ENCODE results near the gene HNRNPA2B1. TPM values are rescaled to one million over a fixed set of nuclear protein-coding genes. Genes with fewer than 3 reads are reported as not detected.

HNRNPA2B1 gene
- total and polyA plus RNA-seq, 2 experiments from 2014 or later, result 450 to 880 TPM

DNA sequence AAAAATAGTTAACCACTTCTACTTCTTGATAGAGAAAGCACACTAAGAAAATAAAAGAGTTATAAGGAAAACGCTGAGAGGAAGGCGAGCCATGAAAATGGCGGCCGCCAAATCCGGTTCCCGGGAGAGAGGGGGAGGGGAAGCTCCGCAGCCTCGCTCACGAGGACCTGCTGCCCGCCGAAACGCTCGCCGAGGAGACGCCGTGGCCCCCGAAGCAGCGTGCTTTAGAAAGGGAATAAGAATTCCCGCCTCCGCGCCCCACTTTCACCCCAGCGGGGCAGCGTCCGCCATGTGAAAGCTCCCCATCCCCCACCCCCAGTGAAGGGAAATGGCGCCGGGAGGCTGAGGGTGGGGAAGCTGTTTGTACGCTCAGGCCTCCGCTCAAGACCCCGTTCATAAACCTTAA, 505 bp downstream of the HNRNPA2B1 start:
- TF ChIP-seq, protein P1, sequence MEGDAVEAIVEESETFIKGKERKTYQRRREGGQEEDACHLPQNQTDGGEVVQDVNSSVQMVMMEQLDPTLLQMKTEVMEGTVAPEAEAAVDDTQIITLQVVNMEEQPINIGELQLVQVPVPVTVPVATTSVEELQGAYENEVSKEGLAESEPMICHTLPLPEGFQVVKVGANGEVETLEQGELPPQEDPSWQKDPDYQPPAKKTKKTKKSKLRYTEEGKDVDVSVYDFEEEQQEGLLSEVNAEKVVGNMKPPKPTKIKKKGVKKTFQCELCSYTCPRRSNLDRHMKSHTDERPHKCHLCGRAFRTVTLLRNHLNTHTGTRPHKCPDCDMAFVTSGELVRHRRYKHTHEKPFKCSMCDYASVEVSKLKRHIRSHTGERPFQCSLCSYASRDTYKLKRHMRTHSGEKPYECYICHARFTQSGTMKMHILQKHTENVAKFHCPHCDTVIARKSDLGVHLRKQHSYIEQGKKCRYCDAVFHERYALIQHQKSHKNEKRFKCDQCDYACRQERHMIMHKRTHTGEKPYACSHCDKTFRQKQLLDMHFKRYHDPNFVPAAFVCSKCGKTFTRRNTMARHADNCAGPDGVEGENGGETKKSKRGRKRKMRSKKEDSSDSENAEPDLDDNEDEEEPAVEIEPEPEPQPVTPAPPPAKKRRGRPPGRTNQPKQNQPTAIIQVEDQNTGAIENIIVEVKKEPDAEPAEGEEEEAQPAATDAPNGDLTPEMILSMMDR (IDR thresholded peaks at IDR 0.05; ENCODE audit: low read depth, low read length), result no peak
- peaks cover 28% of the 10 kb centered on the region for H3K4me1 ChIP-seq (ENCODE audit: low read depth)
- peak; percentile 59 to 70 for DNase-seq (ENCODE audit: low read depth in 1 of 2, low spot score in 1 of 2)
- H3K27me3 ChIP-seq, result no peaks in the 10 kb centered on the region
- H3K36me3 ChIP-seq, result peaks cover 26% of the 10 kb centered on the region
- peak overlapping the region; percentile 99 for H3K27ac ChIP-seq
- peak overlapping the region; percentile 96 for H3K4me3 ChIP-seq
- H3K9me3 ChIP-seq (ENCODE audit: low read depth), result no peaks in the 10 kb centered on the region

DNA sequence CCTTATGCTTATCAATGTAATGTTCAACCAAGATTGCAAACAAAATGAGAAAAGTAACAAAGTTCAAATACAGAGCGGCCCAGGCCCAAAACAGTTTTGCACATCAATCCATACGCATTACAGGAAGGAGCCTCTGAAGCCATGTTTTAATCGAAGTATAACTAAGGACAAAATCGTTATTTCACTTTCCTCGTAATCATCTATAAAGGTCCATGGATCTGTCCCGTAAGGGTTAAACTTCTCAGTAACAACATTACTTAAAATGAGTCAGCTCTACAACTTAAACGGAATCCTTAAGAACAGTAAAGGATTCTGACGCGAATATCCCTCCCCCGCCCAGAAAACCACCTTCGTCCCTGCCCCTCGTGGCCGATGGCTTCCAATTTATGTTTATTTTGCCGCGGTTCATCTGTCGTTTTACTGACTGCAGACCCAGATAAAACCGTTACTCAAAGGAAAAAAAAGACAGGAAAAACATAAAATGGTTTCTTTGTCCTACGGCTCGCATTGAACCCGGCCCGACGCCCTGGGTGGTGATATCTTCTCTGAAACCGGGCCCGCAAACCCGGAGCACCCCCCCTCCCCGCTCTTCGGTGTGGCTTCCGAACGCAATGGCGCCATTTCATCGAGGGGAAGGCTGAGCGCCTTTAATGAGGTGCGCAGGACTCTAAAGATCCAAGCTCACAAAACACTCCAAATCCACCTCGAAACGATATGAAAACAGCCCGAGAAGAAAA, 1.1 kb downstream of the HNRNPA2B1 start:
- TF ChIP-seq, protein P1 (IDR thresholded peaks at IDR 0.05; ENCODE audit: low read depth, low read length), result no peak
- H3K36me3 ChIP-seq, result peaks cover 27% of the 10 kb centered on the region
- peak in 1 of 2 donors; percentile 58 for DNase-seq (ENCODE audit: low read depth in 1 of 2, low spot score in 1 of 2)
- H3K27me3 ChIP-seq, result no peaks in the 10 kb centered on the region
- H3K27ac ChIP-seq, result peak overlapping the region; percentile 99
- no peaks in the 10 kb centered on the region for H3K9me3 ChIP-seq (ENCODE audit: low read depth)
- peaks cover 22% of the 10 kb centered on the region for H3K4me1 ChIP-seq (ENCODE audit: low read depth)
- H3K4me3 ChIP-seq, result peak overlapping the region; percentile 96

DNA sequence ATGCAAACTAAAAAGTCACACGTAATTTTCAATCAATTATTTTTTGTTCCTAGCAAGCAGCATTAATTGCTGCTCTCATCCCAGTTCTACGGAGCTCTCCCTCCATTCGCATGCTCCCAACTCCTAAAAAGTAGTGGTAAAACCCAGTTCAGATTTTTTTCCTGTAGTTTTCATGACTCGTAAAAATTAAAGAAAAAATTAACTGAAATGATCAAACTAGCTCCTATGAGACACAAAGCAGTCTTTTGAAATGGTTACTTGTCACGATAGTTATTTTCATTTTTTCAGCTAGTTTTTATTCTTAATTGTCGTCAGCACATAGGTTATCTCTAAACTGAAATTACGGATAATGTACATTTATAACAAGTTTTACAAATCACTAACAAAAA, 1.8 kb downstream of the HNRNPA2B1 start:
- Histone ChIP-seq H3K27me3 (no peaks in the 10 kb centered on the region), H3K4me1 (ENCODE audit: low read depth) (peaks cover 20% of the 10 kb centered on the region), H3K36me3 (peaks cover 34% of the 10 kb centered on the region), H3K4me3 (peak overlapping the region; percentile 96), H3K9me3 (ENCODE audit: low read depth) (no peaks in the 10 kb centered on the region), H3K27ac (peak overlapping the region; percentile 99)
- TF ChIP-seq, protein P1 (IDR thresholded peaks at IDR 0.05; ENCODE audit: low read depth, low read length), result no peak
- no peak for DNase-seq (ENCODE audit: low read depth in 1 of 2, low spot score in 1 of 2)

DNA sequence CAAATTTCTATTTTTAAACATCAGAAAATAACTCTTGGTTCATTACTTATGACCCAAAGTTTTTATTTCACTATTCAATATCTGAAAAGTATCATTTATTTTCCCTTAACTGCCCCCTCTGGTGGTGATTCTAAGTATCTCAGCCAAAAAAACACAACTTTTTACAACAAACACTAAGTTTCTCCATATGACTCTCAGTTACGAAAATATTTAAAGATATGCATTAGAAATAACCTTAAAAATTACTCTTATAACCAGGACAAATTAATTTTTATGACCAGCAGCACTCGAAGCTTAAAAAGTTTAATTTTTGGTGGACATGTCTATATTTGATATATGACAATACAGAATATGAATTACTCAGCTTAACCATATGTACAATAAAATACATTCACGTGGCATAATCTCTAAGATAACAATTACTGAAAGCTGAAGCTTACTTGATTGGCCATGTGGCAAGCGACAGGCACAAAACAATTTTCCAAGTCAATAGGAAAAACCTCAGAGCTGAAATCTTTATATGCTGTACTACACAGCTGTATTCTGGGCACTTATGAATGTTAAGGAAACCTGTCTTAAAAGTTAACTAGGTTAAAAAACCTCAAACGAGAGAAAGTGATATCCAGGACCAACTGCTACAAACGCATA, 2.3 kb downstream of the HNRNPA2B1 start:
- Histone ChIP-seq H3K27ac (peak overlapping the region; percentile 99), H3K36me3 (peaks cover 39% of the 10 kb centered on the region)
- TF ChIP-seq, protein P1 (IDR thresholded peaks at IDR 0.05; ENCODE audit: low read depth, low read length), result peak; percentile 64

DNA sequence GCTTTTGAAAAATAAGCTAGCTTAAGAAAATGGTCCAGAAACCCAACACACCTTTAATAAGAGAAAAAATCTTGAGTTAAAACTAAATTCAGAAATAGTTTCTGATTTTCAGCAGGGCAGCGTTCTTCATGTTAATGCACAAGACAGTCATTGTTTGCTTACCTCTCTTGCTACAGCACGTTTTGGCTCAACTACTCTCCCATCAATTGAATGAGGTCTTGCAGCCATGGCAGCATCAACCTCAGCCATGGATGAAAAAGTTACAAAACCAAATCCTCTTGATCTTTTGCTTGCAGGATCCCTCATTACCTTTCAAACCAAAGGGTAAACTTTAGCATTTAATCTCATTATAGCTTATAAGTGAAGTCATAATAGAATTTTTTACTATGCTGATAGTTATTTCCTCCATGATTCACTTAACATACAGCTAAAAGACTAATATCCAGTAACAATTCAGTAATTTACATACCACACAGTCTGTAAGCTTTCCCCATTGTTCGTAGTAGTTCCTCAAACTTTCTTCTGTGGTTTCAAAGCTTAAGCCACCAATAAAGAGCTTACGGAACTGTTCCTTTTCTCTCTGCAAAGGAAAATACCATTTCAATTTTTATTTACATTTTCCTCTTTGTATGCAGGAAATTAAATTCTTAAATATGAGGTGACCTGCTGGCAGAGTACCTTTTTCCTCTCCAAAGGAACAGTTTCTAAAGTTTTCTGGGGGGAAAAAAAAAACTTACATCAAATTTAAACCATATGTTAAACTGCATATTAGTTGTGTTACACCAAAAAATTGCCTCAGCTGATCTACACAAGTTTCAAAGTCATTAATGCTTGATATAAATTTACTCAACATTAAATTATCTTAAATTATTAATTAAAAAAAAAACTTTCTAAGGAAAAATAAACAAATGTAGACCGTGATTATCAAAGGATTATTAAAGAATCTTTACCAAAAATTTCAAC, 3.1 kb downstream of the HNRNPA2B1 start:
- Histone ChIP-seq H3K36me3 (peaks cover 47% of the 10 kb centered on the region), H3K4me3 (peak overlapping the region; percentile 96), H3K27ac (no peak overlapping the region), H3K9me3 (ENCODE audit: low read depth) (no peaks in the 10 kb centered on the region), H3K27me3 (no peaks in the 10 kb centered on the region), H3K4me1 (ENCODE audit: low read depth) (peaks cover 10% of the 10 kb centered on the region)
- TF ChIP-seq, protein P1 (IDR thresholded peaks at IDR 0.05; ENCODE audit: low read depth, low read length), result no peak
- no peak for DNase-seq (ENCODE audit: low read depth in 1 of 2, low spot score in 1 of 2)

More for the DNA sequence above, 2.3 kb downstream of the HNRNPA2B1 start:
- Histone ChIP-seq H3K4me3 (peak overlapping the region; percentile 96), H3K9me3 (ENCODE audit: low read depth) (no peaks in the 10 kb centered on the region), H3K27me3 (no peaks in the 10 kb centered on the region), H3K4me1 (ENCODE audit: low read depth) (peaks cover 15% of the 10 kb centered on the region)
- DNase-seq (ENCODE audit: low read depth in 1 of 2, low spot score in 1 of 2), result no peak
